Islet precursor cell (in vitro differentiated cells): Measurements from ENCODE around the gene MX1.

ENCODE experiments used
- DNase-seq: peaks from one replicate; pipeline ENCODE4 v3.0.0-alpha.2; 2018

Gene MX1

DNA sequence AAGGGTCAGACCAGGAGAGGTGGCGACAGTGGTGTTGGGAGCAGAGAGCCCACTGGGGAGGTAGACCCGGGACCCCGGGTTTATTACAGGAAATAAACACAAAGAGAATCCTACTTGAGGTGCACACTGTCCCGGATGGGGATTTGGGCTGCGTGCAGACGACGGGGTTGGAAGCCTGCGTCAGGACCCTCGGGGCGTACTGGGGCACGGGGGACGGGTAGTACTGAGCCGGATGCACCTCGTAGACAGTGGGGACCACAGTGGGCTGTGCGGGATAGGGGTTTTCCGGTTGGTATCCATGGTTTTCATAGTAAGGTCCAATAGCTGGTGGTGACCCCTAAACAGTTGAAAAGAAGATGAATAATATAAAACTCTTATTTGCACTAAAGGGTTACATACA lies 68.2 kb downstream of the MX1 start:
- DNase-seq: no peak

DNA sequence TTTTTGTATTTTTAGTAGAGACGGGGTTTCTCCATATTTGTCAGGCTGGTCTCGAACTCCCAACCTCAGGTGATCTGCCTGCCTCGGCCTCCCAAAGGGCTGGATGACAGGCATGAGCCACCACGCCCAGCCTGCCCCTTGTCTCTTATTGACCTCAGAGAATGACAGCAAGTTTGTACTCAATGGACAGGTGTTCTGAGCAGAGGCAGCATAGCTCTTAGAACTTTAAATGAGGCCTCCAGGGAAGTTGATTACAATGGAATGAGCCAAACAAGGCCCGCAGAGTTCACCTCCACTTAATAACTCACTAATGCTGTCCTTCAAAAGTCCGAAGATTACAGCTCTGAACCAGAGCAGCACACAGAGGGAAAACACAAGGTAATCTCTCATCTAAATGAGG lies 71.0 kb downstream of the MX1 start:
- DNase-seq: peak; percentile 51

DNA sequence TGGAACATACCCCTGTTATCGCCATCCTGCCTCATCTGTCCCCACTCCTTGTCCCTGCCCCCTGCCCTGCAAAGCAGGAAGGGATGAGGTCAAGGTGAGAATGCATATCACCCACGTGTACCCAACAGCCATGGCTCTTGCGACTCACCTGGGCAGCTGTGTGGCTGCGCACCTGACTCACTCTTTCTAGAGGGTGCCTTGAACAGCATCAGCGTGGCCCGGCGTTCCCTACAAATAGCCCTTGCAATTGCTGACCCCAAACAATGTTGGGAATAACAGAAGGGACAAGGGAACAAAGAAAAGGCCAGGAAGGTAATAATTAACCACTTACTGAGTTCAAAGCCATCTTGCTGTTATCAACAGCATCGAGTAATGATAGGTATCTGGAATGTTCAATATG lies 71.7 kb downstream of the MX1 start:
- DNase-seq: peak; percentile 52

DNA sequence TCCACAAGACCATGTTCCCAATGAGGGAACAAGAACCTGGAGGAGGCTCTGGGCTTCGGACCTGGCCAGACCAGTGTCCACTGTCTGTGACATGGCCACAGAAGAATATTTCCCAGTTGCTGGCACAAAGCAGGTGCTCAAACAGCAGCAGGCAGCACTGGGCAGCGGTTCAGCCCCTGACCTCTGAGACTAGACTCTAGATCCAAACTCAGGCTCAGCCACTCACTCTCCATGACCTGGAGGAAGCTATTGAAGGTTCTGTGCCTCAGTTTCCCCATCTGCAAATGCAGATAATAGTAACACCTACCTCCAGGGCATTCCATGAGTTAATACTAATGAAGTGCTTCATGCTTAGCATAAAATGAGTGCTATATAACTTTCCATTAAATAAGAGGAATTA lies 73.9 kb downstream of the MX1 start:
- no peak for DNase-seq

DNA sequence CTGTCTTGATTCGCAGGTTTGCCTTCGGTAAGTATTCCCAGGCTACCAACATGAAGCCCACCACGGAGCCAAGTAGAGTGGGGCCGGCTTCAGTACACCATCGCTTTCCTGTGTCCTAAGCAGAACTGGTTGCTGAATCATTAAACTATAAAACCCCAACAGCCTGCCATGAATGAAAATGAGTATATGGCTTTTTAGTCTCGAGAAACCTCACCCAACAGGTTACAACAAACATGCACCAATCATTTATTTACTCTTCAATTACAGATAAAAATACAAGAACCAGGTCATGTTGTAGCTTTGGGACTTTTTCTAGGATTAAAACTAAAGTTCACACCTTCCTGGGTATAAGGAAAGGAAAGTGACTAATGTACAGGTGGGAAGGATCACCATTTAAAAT lies 74.3 kb downstream of the MX1 start:
- DNase-seq: no peak

DNA sequence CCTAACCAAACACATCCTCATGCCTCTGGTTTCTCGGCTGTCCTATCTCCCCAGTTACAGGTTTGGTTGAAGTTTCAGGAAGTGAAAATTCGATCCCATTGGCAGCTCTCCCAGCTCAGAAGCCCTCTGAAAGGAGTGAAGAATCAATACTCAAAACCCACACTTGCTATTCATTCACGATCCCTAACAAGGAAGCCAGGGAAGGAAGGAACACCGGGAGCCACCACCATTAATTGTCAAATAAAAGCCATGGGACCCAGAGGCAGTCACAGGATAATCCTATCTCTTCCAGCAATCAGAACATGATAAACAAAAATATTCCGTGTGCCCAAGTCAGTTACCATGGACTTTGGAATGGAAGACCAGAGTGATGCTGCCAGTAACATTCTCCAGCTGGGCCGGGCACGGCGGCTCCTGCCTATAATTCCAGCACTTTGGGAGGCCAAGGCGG lies 74.9 kb downstream of the MX1 start:
- no peak for DNase-seq

DNA sequence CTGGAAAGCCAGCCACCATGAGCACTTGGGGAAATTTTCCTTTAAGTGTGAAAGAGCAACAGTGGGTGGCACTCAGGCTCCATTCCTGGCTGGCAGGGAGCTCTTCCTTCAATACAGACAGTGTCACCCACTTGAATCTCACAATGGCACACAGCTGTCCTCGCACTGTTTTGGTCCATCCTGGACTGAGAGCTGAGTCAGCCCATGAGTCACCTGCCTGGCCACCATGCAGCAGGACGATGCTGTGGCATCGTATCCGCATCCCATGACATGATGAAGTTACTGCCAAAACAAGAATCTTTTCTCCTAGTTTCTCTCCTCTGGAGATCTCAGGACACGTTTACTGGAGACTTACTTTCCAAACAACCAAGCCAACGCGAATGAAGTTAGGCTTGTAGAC lies 75.9 kb downstream of the MX1 start:
- peak; percentile 40 for DNase-seq

DNA sequence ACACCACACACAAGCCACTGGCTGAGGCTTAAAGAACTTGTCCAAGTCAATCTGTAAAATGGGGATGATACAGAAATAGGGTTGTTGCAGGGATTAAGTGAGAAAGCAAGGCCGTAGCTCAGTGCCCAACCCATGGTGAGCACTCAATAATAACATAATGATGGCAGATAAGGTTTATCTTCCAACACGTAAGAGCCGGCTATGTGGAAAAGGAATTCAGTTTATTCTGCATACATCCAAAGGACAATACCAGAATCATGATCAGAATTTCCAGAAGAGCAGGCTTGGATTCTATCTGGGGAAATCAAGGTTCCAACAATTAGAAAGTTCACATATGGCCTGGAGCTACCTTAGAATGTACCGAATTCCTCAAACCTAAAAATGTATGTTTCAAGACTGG lies 77.3 kb downstream of the MX1 start:
- no peak for DNase-seq

DNA sequence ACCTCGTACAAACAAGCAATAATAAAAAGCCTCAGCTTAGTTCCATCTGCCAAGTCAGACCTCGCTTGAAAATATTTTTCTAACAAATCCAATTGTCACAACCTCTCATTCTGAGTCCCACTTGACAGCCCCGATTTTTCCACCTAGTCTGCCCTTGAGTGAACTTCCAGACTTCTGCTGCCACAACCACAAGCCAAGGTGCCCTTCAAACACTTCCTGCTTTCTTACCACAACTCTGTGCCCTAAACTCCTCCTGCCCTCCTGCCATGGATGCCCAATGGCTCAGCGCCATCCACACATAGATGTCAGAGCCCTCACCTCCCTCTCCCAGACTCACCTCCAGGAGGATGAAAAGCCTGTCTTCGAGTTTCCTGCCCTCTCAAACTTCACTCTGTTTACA lies 78.0 kb downstream of the MX1 start:
- DNase-seq: no peak

DNA sequence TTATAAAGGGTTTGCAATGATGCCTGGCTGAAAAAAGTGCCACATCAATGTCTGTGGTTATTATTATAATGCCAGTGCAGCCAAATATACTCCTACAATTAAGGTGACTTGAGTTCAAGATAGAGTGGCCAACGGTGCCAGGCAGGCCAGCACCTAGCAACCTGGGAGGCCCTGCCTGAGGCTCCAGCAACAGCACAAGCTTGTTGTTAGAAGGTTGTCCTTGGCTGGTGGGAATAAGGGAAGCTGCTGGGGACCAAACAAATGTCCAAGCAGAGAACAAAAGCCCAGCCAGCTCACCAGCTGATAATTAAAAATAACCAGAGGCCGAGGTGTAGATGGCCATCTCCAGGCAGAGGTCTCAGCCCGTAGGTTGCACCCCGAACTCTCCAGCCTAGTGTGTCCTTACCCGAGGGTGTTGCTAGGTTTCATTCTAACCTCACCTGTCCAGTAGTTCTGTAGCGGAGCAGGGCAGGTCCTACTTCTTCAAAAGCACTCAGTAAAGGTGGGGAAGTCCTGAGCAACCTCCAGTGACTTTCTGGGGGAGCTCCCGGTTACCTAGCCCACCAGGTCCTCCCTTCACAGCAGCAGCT lies 80.1 kb downstream of the MX1 start:
- DNase-seq: no peak

DNA sequence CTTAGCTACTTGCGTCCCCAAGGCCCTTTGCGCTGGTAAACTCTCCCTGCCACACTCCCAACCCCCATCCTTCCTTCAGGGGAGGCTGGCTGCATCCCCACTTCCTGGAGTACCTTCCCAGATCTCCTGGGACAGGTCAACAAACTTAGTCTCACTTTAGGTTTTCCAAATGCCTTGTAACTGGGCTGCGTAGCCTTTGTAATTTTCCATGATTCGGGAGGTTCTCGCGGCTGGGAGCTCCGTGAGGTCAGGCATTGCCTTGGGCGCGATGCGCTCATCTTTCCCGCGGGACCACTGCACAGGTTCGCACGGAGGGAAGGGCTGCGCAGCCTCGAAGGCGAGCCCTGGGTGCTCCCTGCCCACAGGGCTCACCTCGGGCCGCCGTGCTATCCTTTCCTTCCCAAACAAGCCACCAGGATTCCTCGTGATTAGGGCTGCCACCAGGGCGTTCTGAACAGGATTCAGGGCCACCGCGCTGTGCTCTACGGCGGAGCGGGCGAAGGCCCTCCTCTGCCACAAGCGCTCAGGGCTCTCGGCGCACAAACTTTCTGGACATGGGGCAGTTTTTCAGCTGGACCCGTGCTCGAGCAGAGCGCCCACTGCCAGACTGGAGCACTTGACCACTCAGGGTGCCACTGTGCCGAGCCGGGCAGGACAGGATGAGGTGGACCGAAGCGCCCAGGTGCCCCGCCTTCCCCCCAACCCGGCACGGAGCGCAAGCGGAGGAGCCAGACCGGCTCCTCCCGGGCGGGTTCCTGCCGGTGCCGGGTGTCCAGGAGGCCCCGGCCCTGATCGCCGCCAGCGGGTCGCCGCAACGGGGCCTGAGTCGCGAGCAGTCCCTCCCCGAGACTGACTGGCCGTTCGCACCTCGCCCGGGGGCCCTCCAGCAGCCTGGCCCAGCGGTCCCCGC lies 80.8 kb downstream of the MX1 start:
- DNase-seq: peak; percentile 76

DNA sequence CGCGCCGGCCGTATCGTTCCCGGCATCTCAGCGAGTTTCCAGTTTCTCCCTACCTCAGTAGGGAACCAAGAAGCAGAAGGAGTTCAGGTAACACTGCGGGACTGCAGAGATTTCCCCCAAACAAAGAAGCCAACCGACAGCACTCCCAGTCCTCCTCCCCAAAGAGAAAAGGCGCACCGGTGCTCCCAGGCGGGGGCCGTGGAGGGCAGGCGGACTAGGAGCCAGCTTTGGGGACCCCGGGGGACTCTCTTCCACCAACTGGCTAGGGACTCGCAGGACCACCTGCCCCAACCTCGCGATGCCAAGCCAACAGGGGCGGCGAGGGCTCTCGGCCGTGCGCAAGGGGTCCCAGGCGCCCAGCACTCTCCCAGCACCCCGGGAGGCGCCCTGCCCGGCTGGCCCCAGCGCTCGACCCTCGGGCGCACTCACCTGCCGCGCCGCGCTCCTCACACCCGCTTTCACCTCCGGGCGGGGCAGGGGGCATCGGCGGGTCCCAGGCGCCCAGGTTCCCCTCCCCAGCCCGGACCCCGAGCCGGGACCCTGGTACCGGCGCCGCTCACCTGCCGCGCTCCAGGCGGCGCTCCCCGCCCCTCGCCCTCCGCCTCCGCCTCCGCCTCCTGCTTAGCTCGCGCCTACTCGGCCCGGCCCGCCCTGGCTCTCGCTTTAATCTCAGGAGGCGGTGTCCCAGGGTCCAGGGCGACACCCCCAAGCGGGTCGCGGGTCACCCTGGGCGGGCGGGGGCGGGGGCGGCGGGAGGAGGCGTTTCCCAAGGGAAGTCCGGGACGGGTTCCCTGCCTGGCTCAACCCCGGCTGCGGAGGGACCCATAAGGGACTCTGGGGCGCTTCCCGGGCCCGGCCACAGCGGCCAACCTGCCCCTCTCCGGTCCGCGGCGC lies 81.7 kb downstream of the MX1 start, which contains the start of gene TMPRSS2:
Gene TMPRSS2 (minus strand): TSS at position 638 of the 894 bp plus-strand sequence. CDS start 10,025 bp downstream, outside the sequence.
- DNase-seq: peak; percentile 78

DNA sequence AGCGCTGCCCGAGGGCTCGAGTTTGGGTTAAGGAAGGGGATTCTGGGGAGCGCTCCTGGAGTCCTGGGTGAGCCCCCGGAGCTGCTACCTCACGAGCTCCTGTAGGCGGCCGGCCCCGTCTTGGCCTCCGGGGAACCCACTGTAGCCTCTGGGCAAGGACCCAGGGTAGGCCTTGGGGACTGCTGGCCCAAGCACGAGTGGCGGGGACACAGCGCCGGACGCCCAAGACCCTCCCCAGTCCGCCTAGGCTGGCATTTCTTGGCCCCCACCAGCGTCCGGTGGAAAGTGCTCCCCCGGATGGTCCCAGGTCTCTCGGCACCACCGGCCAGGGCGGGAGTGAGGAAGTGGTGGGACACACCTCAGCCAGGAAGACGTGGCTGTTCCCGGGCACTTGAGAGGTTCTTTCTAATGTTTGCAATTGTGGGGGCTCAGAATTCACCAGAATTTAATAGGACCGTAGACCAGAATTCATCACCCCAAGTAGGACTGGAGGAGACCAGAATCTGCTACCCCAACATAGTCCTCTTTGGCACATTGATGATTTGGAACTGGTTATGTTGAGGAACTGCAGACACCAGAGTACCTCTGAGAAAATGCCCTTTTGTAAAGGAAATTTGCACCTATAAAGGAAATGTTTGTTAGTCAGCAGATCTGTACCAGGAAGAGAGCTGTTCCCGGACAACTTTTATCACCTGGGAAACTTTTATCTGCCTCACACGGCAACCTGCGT lies 82.5 kb downstream of the MX1 start:
- no peak for DNase-seq
